HPDE6-E6E7 (cell line): Measurements from ENCODE around the gene TANC1.

ENCODE experiments used
- DNase-seq: peaks from one replicate; pipeline ENCODE4 v3.0.0; 2011; ENCODE audit warnings: missing footprints; ENCODE audit errors: extremely low spot score

Gene TANC1

DNA sequence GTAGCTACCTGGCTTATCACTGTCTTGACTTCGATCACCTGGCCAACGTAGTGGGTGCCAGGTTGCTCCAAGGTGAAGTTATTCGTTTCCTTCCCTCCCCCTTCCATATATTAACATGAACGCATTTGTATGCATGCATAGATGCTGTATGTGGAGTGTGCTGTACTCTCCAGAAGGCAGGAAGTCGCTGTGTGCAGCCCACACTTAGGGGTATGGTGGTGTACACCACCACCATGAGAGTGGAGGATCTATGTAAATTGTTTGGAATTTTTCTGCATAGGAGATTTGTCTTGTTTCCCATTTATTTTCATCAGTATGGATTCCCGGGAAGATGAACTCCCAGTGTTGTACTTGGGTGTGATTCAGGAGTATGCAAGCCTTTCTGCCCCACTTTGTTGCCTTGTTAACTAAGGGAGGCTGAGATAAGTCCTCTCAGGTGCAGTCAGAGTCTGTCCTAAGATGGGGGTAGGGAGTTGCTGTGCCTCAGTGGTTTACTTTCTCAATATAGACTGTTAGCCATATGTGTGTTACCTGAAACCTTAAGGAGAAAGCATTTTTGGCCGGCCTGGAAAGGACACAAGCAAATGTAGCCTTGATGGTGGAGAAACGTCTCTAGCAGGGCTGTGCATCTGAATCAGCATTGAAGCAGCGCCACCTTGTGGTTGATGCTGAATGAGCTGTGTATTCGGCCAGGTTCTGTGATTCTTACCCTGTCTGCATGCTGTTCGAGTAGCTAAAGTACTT is 149.8 kb downstream of the TANC1 start:
- DNase-seq: peak; percentile 59

DNA sequence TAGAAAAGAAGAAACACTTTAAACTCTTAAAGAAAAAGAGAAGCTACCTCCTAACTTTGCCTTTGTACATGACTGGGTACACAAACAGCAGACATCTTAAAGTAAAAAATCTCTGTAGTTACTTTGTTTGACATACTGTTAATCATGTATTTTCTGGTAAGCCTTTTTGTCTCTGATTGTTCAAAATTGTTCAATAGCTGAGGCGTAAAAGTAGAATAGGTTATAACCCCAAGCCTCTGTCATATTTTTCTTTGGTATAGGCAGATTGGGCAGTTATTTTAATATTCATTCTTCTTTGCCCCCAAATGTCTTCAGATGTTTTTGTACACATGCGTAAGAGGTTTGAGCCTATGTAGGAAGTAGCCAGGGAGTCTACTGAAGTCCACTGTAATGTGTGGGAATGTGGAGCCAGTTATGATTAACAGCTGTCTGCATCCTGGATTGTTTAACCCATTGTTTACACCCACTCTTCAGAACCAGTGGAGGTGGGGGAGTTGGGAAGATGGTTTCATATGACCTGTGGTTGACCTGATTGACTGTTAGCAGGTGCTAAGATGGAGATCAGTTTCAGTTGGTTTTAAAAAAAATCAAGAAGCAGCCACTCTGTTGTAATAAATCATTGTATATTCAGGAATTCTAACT is 150.5 kb downstream of the TANC1 start:
- DNase-seq: no peak

DNA sequence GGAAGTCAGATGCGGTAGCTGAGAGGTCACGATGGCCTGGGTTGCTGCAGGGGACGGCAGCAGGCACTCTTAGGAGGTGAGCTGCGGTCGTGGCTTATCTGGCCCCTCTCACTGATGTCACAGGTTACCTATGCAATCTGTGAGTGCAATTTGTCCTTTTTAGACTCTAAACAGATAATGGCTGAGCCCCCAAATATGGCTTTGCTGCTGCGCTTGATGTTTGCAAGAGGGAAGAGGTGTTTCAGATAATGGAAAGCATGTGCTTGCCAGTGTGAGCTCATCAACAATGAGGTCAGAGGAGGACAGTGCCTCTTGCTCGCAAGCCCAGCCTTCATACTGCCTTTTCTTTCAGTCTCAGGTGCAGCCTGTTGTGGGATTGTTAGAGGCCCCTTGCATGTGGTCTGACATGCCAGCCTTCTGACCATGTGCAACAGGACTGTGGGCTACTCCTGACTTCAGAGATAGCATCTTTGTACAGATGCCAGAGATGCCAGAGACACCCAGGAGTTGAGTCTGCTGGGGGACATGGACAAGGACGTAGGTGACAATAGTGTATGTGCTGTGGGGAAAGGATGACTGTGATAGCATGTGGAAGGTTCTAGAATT is 151.3 kb downstream of the TANC1 start:
- no peak for DNase-seq

DNA sequence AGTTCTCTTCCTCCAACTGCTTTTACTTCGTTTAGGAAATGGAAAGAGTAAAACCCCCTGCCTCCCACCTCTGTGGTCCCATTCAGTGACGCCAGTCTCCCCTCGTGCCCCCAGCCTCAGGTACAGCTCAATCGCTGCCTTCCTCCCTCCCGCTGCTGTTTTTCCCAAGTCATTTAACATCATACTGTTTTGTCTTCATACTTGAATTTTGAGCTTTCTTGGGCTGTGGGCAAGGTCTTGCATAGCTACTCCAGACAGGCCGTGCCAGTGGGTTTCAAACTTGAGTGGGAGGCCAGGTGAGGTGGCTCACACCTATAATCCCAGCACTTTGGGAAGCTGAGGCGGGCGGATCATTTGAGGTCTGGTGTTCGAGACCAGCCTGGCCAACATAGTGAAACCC is 155.3 kb downstream of the TANC1 start:
- no peak for DNase-seq

DNA sequence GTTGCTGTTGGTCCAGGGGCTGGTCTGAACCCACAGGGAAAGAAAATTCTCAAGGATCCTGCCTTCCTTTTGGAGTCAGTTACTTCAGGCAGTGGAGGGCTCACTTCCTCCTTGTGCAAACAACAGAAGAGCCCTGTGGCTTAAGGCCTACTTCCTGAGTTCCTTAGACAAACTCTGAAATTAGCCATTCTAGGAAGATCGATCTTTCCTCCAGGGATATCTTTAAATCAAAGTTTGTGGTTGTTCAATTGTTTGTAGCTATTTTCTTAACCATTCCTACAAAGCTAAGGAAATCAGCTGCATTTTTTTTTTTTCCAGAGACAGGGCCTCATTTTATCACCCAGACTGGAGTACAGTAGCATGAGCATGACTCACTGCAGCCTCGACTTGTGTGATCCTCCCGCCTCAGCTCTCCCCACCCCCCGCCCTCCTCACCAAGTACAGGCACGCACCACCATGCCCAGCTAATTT is 156.0 kb downstream of the TANC1 start:
- peak; percentile 55 for DNase-seq

DNA sequence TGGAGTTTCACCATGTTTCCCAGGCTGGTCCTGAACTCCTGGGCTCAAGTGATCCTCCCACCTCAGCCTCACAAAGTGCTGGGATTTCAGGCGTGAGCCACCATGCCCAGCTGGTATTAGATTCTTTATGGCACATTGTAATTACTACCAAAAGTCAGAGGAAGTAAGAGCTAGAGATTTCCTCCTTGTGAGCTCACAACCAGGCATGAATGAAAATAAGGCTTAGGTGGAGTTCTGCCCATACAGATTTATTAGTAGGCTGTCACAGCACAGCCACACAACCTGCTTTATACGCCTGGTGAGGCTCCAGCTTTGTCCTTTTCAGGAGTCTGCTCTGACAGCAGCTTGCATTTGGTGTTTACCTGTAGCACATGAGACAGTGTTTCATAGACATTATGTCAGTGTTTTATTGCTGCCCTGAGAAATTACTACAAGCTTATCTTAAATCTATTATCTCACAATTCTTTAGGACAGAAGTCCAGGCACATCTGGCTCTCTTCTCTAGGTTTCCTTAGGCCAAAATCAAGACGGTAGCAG is 156.6 kb downstream of the TANC1 start:
- no peak for DNase-seq

DNA sequence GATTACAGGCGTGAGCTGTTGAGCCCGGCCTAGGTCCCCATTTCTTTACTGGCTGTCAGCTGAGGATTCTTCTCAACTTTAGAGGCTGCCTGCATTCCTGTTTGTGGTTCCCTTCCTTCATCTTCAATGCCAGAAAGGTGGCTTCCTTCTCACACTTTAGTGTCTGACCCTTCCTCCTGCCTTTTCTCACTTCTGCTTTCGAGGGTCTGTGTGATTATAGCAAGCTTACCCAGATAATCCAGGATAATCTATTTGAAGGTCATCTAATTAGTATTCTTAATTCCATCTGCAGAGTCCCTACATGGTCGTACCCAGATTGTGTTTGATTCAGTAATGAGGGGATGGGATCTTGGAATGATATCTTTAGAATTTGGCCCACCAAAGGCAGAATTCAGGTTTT is 157.4 kb downstream of the TANC1 start:
- DNase-seq: no peak

DNA sequence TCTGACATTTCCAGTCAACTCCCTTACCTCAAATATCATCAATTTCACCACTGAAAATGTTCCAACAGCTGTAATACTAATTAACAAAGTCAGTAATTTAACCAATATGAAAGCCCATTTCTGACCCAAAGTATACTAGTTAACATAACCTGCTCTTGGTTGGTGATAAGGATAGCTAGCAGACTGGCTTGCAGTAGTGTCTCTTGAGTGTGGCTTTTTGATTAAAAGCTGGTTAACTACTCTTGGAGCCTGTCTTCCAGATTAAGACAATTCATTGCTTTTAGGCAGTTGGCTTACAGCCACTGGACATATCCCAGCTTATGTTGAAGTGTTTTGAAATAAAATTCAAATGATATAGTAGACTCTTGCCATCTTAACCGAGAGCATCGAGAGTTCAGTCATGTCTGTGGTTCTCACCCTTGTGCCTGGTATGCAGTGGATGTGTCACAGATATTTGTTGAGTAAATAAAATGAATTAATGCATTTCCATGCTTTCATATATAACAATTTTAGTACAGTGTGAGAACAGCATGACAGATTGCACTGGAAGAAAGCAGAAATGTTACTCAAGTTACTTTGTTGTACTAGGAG is 158.1 kb downstream of the TANC1 start:
- DNase-seq: no peak

DNA sequence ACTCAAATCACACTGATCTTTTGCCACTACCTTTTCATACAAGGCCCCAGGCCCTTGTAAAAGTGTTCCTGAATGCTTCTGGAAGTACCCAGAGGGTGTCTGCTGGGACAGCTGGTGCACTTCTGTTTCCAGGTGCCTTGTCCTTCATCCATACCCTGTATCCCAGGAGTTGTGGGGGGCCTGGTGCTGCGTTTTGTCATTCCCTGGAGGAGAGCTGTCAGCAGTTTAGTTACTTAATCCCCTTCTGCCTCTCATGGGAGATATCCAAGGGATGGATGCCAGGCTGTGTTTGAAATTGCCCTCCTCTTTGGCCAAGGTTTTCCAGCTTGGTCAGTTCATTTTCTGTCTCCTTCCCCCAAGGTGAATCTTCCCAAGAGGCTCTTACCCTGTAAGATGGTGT is 159.8 kb downstream of the TANC1 start:
- no peak for DNase-seq

DNA sequence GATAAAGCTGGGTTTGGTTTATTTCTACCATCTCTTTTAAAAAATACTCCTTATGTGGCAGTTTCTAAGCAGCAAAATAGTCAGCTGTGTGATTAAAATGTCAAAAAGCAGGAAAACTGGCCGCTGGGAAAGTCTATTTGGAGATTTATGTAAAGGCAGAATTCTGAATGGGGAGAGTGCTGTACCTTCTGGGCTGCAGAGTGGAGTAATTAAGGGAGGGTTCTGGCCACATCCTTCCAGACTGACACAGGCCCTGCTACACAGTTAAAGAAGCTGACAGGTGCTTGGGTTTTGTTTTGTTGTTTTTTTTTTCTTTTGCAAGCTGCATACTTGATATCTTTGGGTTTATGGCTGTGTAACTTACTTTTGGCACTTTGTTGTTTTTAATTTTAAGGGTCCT is 160.8 kb downstream of the TANC1 start:
- DNase-seq: no peak

DNA sequence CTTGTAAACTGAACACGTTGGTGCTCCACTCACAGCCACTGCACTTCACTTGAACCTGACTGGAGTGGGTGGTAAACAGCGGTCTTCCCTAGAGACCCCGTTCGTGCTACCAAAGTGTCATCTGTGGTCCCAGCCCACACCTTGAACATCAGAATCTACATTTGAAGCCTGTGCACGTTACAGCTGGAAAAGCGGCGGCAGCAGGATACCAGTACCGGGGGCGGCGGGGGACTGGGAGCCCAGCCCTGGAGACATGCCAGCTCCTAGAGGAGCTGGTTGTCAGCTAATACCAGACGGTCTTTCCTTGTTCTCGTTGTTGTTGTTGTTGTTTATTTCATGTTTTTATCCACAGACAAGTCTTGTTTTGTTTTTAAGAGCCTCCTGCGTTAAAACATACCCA is 161.4 kb downstream of the TANC1 start:
- DNase-seq: no peak

DNA sequence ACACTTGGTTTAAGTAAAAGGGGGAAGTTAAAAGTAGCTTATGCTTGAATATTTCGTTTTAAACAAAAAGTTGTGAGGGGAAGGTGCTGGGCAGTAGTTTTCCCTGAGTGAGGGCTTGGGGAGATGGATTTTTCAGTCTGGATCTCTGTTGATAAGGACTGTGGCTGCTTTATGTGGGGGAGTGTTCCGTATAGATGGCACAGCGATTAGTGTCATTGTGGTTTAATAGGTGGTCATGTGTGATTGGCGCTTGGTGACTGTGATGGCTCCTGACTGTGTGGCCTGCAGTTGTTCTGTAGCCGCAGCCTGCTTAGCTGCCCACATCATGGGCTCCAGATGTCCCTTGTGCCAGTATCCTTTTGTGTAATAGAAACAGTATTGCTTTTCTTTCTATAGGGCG is 161.9 kb downstream of the TANC1 start:
- no peak for DNase-seq

DNA sequence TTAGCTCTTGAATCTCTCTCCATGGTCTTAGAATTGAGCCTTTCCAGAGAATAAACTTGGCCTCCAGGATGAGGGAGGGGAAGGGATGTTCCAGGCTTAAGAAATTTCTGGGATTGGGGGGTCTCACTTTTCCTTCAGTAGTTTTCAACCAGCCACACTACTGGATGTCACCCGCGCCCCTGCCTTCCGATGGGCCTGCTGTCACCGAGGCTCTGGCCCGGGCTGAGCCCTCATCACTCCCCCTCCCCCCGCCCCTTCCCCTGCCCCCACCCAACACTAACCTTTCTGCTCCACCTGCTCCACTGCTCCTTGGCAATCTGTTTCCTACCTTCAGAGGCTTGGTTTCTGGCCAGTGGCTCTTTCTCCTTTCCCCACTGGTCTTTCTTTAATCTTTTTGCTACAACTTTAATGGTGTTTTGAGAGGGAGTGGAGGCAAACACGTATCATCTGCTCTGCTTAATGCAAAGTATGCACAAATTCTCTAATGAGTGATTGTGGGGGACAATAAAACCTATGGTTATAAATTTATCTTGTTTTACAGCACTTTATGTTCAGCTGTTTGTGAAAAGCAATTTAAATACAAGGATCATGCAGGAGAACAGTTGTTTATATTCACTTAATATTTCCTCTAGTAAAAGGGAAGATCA is 162.9 kb downstream of the TANC1 start:
- no peak for DNase-seq

DNA sequence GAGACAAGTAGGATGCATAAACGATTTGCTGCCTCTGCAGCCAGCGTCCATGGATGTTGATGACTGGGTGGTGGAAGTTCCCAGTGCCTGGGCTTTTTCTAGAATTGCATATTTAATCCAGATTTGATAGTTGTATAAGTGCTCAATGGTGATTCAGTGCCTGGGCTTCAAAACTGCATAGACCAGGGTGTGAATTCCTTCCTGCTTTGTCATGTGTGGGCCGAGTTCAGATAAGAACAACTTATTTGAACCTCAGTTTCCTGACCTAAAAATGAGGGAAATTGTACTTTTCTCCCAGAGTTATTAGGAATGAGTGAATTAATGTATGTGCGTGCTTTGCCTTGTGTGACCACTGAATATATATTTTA is 163.5 kb downstream of the TANC1 start:
- DNase-seq: no peak

DNA sequence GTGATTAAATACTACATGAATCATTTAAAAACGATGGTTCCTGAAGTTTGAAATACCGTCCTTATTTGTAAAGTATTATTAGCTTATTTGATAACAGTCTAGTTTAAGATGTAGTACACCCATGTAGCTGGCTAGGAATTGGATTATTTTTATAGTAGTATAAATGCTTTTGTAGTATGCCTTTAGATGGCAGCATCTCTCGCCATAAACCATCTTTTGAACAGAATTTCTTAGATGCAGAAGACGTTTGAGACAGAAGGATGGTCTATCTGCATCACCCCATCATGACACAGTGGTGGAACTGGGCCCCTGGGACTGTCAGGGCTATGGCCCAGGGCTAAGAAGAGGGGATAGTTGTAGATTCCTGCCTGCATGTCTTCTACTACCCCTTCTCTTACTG is 165.4 kb downstream of the TANC1 start:
- DNase-seq: no peak

DNA sequence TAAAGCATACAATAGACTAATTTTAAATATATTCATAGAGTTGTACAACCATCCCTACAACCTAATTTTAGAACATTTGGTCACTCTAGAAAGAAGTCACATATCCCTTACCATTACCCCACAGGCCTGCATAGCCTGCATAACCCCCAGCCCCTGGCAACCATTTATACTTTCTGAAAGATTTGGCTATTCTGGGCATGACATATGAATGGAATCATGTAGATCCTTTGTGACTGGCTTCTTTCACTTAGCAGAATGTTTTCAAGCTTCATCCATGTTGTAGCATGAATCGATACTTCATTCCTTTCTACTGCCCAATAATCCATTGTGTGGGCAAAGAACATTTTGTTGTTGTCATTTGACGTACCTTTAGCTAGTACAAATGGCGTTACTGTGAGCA is 166.5 kb downstream of the TANC1 start:
- no peak for DNase-seq

DNA sequence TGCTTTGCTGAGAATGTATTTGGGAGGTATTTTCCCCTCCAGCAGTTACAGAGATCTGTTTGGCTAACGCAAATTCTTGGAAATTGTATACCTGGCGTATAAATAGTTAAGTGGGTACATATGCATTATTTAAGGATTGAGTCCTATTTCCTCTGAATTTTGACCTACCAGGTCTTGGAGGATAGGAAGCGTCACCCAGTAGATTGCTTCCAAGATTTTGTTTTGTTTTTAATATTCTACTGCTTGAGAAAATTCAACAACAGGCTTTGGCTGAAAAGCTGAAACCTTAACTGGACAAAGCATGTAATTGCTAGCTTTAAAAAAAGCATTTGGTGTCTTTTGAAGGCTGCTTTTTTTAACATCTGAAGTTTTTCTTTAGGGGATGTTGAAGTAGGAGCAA is 168.0 kb downstream of the TANC1 start:
- DNase-seq: no peak

DNA sequence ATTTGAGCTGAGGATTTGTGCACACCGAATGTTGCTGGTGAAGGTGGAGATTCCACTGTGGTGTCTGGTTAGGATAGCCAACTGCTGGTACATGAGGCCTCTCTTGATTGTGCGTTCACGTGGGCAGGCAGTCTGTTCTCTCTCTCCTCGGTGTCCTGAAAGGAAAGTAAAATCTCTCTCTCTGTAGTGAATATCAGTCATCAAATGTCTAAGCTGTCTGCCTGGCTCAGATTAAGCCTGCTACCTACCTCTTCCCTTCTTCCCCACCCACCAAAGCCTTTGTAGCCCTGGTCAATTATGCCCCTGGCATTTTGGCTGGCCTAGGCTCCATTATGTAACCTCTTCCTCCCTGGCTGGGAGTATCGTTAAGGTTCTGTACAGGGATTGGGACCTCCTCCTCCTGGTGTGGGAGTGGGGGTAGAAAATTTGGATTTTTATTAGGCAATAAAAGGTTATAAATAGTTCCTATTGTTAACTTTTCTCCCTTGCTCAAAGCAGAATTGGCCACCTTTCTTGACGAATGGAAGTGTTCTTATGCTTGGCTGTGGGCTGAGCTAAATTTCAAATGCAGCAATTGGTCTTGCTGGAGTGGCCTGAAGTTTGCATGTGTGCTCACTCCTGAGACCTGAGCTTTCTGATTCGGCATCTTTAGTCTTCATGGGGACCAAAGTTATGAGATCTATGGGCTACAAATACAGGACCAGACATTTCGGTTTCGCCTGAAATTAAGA is 169.2 kb downstream of the TANC1 start:
- no peak for DNase-seq

DNA sequence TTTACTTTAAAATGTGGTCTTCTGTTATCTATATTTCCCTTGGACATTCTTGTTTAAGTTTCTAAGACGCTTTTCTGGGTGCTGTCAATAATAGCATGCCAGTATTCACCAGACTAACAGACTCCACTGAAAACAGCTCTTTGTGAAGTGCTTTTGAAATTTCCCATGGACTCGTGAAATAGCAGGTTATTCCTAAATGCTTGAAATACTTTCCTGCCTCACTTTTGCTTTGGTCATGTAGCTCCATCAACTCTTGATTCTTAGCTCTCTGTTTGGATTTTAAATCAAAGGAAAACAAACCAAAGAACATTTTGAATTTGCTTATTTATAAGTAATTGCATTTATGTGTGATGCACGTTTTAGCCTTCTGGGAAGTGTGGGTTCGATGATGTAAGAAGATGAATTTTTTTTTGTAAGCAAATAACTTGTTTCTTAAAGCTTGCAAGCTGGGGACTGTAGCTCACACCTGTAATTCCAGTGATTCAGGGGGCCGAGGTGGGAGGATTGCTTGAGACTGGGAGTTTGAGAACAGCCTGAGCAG is 170.3 kb downstream of the TANC1 start:
- no peak for DNase-seq

DNA sequence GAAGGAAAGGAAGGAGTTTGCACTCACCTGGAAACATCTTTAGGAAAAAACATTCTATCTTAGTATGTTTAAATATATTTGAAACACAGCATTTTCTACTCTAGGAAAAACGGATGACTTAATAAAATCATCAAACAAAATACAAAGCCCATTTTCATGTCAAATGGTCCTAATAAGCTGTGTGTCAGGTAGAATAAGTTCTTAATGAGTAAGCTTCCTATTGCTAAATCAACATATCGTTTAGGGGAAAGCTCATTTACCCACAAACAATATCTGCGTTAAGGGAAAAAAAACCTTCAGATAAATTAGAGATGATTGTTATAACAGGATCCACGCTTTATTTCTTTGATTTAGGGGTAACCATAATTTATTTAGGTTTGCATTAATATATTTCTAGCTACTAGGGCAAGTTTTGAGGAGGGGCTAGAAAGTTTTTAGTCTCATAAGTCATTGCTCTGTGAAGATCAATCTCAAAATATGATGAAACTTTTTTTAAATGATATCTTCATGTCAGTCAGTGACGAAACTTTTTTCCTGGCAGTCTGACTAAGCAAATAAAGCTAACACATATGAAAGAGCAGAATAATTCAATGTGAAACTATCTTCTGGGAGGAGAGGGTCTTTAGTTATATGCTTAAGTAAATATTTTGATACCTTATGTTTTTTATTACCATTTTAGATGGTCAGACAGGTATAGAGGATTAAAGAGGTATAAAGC is 170.9 kb downstream of the TANC1 start:
- no peak for DNase-seq
